ENCODE results near the gene SH3PXD2A.

Gene SH3PXD2A

GRCh38 chr10:103812004-103812403, 43.4 kb downstream of the SH3PXD2A start (continued):
- TF ChIP-seq ZSCAN5A (tag by site-specific recombination; IDR thresholded peaks at IDR 0.05) (no peak), KLF17 (tag by site-specific recombination; IDR thresholded peaks at IDR 0.05) (no peak)

GRCh38 chr10:103811463-103811862, 43.9 kb downstream of the SH3PXD2A start:
- POLR2A ChIA-PET = no interaction called here
- CTCF ChIA-PET = interaction anchor here (0.6 to 0.8 kb wide), 3 partner anchors 35 to 99 kb away, joined by 3 to 4 read pairs (median 3); no protein-coding TSS in a partner anchor
- Histone ChIP-seq H3K4me3 (ENCODE audit: low read depth, low read length) (no peak overlapping the region), H3K4me1 (ENCODE audit: control insufficient read depth, insufficient read depth, low read length) (no peaks in the 10 kb centered on the region), H3K9me3 (ENCODE audit: control insufficient read depth, insufficient read depth, low read depth, low read length) (no peaks in the 10 kb centered on the region), H3K36me3 (ENCODE audit: control insufficient read depth in 2 of 2, insufficient read depth in 1 of 2, low read length in 2 of 2) (no peaks in the 10 kb centered on the region), H3K27ac (ENCODE audit: extremely low read depth, low read depth, low read length) (no peak overlapping the region)
- TF ChIP-seq ZFP3 (tag by site-specific recombination; IDR thresholded peaks at IDR 0.05; ENCODE audit: low read depth) = no peak
- no peak for TF ChIP-seq MZF1 (tag by site-specific recombination; IDR thresholded peaks at IDR 0.05; ENCODE audit: borderline replicate concordance)
- TF ChIP-seq GLIS1 (tag by site-specific recombination; IDR thresholded peaks at IDR 0.05) = no peak
- TF ChIP-seq ZBTB20 (tag by site-specific recombination; IDR thresholded peaks at IDR 0.05) = no peak
- TF ChIP-seq INSM2 (tag by site-specific recombination; IDR thresholded peaks at IDR 0.05) = no peak
- no peak for TF ChIP-seq ZNF513 (tag by site-specific recombination; IDR thresholded peaks at IDR 0.05)
- TF ChIP-seq ZNF510 (tag by site-specific recombination; IDR thresholded peaks at IDR 0.05; ENCODE audit: insufficient replicate concordance) = no peak
- TF ChIP-seq ZNF670 (tag by site-specific recombination; IDR thresholded peaks at IDR 0.05; ENCODE audit: low read depth) = no peak
- TF ChIP-seq MYNN (tag by site-specific recombination; IDR thresholded peaks at IDR 0.05; ENCODE audit: borderline replicate concordance) = no peak
- TF ChIP-seq KLF17 (tag by site-specific recombination; IDR thresholded peaks at IDR 0.05) = no peak
- no peak for TF ChIP-seq ZNF704 (tag by site-specific recombination; IDR thresholded peaks at IDR 0.05)
- TF ChIP-seq PRDM1 (tag by site-specific recombination; IDR thresholded peaks at IDR 0.05) = no peak
- TF ChIP-seq GLI4 (tag by site-specific recombination; IDR thresholded peaks at IDR 0.05) = no peak
- TF ChIP-seq ZNF175 (tag by site-specific recombination; IDR thresholded peaks at IDR 0.05) = no peak
- no peak for TF ChIP-seq ZNF341 (tag by site-specific recombination; IDR thresholded peaks at IDR 0.05; ENCODE audit: low read depth)
- TF ChIP-seq FEZF1 (tag by site-specific recombination; IDR thresholded peaks at IDR 0.05) = no peak
- TF ChIP-seq TCF7L2 (IDR thresholded peaks at IDR 0.05; ENCODE audit: borderline replicate concordance, low read depth, low read length) = no peak
- no peak for TF ChIP-seq ZNF843 (tag by site-specific recombination; IDR thresholded peaks at IDR 0.05)
